ENCODE results near the gene STT3B. TPM values are rescaled to one million over a fixed set of nuclear protein-coding genes. Genes with fewer than 3 reads are reported as not detected.

STT3B gene
- total and polyA plus RNA-seq, 2 of the 4 experiments (the other 2 are of a cell fraction), result 45.5 to 86.4 TPM

DNA sequence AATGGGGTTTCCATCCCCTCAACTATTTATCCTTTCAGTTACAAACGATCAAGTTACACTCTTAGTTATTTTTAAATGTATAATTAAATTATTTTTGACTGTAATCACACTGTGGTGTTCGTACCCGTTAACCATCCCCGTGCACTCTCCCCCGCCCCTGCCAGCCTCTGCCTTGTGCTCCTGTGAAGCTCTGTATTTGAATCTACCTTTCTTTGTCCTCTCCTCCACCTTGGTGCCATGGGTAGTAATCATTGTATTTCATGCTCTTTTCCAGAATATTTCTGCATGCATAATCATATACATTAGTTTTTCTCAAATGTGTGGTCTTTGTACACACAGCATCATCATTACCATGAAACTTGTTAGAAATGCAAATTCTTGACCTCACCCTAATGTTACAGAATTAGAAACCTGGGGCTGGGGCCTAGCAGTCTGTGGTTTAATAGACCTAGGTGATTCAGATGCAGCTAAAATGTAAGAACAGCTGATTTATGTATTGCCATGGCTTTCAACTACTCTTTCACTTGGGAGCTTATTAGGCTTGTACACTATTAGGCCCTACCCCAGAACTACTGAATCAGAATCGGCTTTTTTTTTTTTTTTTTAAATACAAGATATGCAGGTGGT, 91.5 kb downstream of the STT3B start:
- no peak overlapping the region for H3K56ac ChIP-seq (ENCODE audit: extremely low read depth, insufficient read depth, low read length)
- H3K14ac ChIP-seq (replicated peaks; ENCODE audit: low read depth, low read length), result no peak overlapping the region
- ATAC-seq (ENCODE audit: low read depth), result no peak
- TF ChIP-seq, protein P1, sequence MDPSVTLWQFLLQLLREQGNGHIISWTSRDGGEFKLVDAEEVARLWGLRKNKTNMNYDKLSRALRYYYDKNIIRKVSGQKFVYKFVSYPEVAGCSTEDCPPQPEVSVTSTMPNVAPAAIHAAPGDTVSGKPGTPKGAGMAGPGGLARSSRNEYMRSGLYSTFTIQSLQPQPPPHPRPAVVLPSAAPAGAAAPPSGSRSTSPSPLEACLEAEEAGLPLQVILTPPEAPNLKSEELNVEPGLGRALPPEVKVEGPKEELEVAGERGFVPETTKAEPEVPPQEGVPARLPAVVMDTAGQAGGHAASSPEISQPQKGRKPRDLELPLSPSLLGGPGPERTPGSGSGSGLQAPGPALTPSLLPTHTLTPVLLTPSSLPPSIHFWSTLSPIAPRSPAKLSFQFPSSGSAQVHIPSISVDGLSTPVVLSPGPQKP (IDR thresholded peaks at IDR 0.05; ENCODE audit: borderline replicate concordance, low read depth, low read length), result no peak
- TF ChIP-seq CHD1 (IDR thresholded peaks at IDR 0.05; ENCODE audit: low read depth, low read length) (no peak), RFX5 (IDR thresholded peaks at IDR 0.05; ENCODE audit: low read depth, low read length) (no peak), RAD21 (IDR thresholded peaks at IDR 0.05; ENCODE audit: low read length) (no peak), BHLHE40 (IDR thresholded peaks at IDR 0.05; ENCODE audit: low read depth, low read length) (no peak), MXI1 (IDR thresholded peaks at IDR 0.05; ENCODE audit: borderline replicate concordance, low read depth, low read length) (no peak)
- H2AFZ ChIP-seq (replicated peaks; ENCODE audit: low read length, poor library complexity), result no peak overlapping the region
- ChIA-PET CTCF (no interaction called here), POLR2A (ENCODE audit: unreplicated experiment) (no interaction called here)
- peaks cover 3% of the 10 kb centered on the region; the same call in 1 of the 2 replicates for H3K9me1 ChIP-seq (ENCODE audit: insufficient read depth, low read length)
- H2BK120ac ChIP-seq (ENCODE audit: low read depth, low read length), result no peak overlapping the region
- no peak overlapping the region for H2BK20ac ChIP-seq (ENCODE audit: low read depth, low read length)
- in situ Hi-C loops (cut with MboI; ENCODE audit: low sequenced_read_pairs) (loop anchor here (25.0 kb wide), 1 partner anchor 513 kb away; no protein-coding TSS in a partner anchor), dilution Hi-C loops (cut with HindIII; ENCODE audit: low sequenced_read_pairs, unreplicated experiment) (no loop called here), intact Hi-C loops (cut with micrococcal nuclease) (no loop called here)
- BruUV-seq (replicated peaks), result no TSS peak
- H2BK15ac ChIP-seq (ENCODE audit: low read depth, low read length), result no peak overlapping the region
- H4K5ac ChIP-seq (ENCODE audit: low read depth, low read length), result no peak overlapping the region
- H2AK5ac ChIP-seq (ENCODE audit: low read depth, low read length), result no peak overlapping the region
- H3K4me2 ChIP-seq (ENCODE audit: low read depth, low read length), result no peak overlapping the region
- no peak overlapping the region for H3K4me3 ChIP-seq (ENCODE audit: insufficient read depth, low read depth, low read length)
- WGBS, 2 experiments (ENCODE audit: extremely low coverage in 2 of 2, insufficient read length in 1 of 2), result no CpG with 5 or more reads among the region's 6 CpGs
- H3K79me1 ChIP-seq (ENCODE audit: low read depth in 1 of 2, low read length in 2 of 2), result peaks cover 2 to 7% of the 10 kb centered on the region in 2 experiments; a peak in 3 of 4 replicates
- no peak overlapping the region for H3K27ac ChIP-seq (ENCODE audit: insufficient read depth, low read length)
- peaks cover 2% of the 10 kb centered on the region; the same call in 1 of the 2 replicates for H3K4me1 ChIP-seq (ENCODE audit: control insufficient read depth, insufficient read depth, low read length)
- no peak overlapping the region for H4K91ac ChIP-seq (ENCODE audit: insufficient read depth, low read depth, low read length)
- no peak overlapping the region for H2AK9ac ChIP-seq (replicated peaks; ENCODE audit: low read depth, low read length, poor library complexity)
- H3K27me3 ChIP-seq (ENCODE audit: control insufficient read depth, insufficient read depth, low read length), result no peaks in the 10 kb centered on the region
- no peak for DNase-seq
- H2BK5ac ChIP-seq (ENCODE audit: low read depth, low read length, poor library complexity, severe bottlenecking), result no peak overlapping the region
- H3K9me3 ChIP-seq (ENCODE audit: control insufficient read depth, insufficient read depth, low read length), result no peaks in the 10 kb centered on the region
- no peaks in the 10 kb centered on the region for H4K20me1 ChIP-seq (ENCODE audit: insufficient read depth, low read length)
- no peak overlapping the region for H3K23ac ChIP-seq (ENCODE audit: low read depth, low read length)
- no peak overlapping the region for H3K9ac ChIP-seq (ENCODE audit: low read depth, low read length)
- H3K4ac ChIP-seq (ENCODE audit: low read depth, low read length), result no peak overlapping the region
- H4K8ac ChIP-seq (ENCODE audit: low read depth in 2 of 2, low read length in 2 of 2), result no peak overlapping the region
- H3K36me3 ChIP-seq (ENCODE audit: control insufficient read depth, insufficient read depth, low read length), result peaks cover 9% of the 10 kb centered on the region; the same call in 1 of the 2 replicates
- no peak overlapping the region for H3K18ac ChIP-seq (ENCODE audit: low read depth, low read length)
